ENCODE results near the gene PNPLA7. TPM values are rescaled to one million over a fixed set of nuclear protein-coding genes. Genes with fewer than 3 reads are reported as not detected.
"Not testable (repeated sequence)": the region's sequence is repeated elsewhere in the genome, so short reads cannot be mapped to it uniquely, and the experiment has no call there.

PNPLA7 gene
- total RNA-seq, 1 donor from 2014 or later, result 3.9 TPM

GRCh38 chr9:137514691-137515337, 35.4 kb downstream of the PNPLA7 start:
- no peak for TF ChIP-seq CTCF (IDR thresholded peaks at IDR 0.05; ENCODE audit: unreplicated experiment)
- H3K27me3 Mint-ChIP-seq (ENCODE audit: unreplicated experiment), result peaks cover 4% of the 10 kb centered on the region
- no peaks in the 10 kb centered on the region for H3K9me3 Mint-ChIP-seq (ENCODE audit: unreplicated experiment)
- no peaks in the 10 kb centered on the region for H3K4me1 Mint-ChIP-seq (ENCODE audit: unreplicated experiment)
- no peak for DNase-seq (ENCODE audit: low spot score)
- H3K36me3 Mint-ChIP-seq (ENCODE audit: low read depth, unreplicated experiment), result peaks cover 12% of the 10 kb centered on the region
- H3K4me3 Mint-ChIP-seq (ENCODE audit: unreplicated experiment), result no peak overlapping the region
- H3K27ac Mint-ChIP-seq (ENCODE audit: unreplicated experiment), result no peak overlapping the region

GRCh38 chr9:137513801-137514570, 36.2 kb downstream of the PNPLA7 start:
- H3K27ac Mint-ChIP-seq (ENCODE audit: unreplicated experiment); H3K4me1 Mint-ChIP-seq (ENCODE audit: unreplicated experiment); H3K27me3 Mint-ChIP-seq (ENCODE audit: unreplicated experiment); H3K9me3 Mint-ChIP-seq (ENCODE audit: unreplicated experiment); DNase-seq (ENCODE audit: low spot score): not testable (repeated sequence)
- peak overlapping the region; percentile 48 for H3K4me3 Mint-ChIP-seq (ENCODE audit: unreplicated experiment)
- peaks cover 18% of the 10 kb centered on the region for H3K36me3 Mint-ChIP-seq (ENCODE audit: low read depth, unreplicated experiment)

GRCh38 chr9:137513136-137513535, 37.1 kb downstream of the PNPLA7 start:
- H3K27ac Mint-ChIP-seq (ENCODE audit: unreplicated experiment); DNase-seq (ENCODE audit: low spot score); H3K27me3 Mint-ChIP-seq (ENCODE audit: unreplicated experiment); H3K4me1 Mint-ChIP-seq (ENCODE audit: unreplicated experiment); H3K9me3 Mint-ChIP-seq (ENCODE audit: unreplicated experiment): not testable (repeated sequence)
- Mint-ChIP-seq H3K4me3 (ENCODE audit: unreplicated experiment) (peak overlapping the region; percentile 48), H3K36me3 (ENCODE audit: low read depth, unreplicated experiment) (peaks cover 20% of the 10 kb centered on the region)

GRCh38 chr9:137511758-137512463, 38.3 kb downstream of the PNPLA7 start:
- Mint-ChIP-seq H3K4me3 (ENCODE audit: unreplicated experiment) (no peak overlapping the region), H3K9me3 (ENCODE audit: unreplicated experiment) (no peaks in the 10 kb centered on the region), H3K4me1 (ENCODE audit: unreplicated experiment) (no peaks in the 10 kb centered on the region), H3K36me3 (ENCODE audit: low read depth, unreplicated experiment) (peaks cover 20% of the 10 kb centered on the region), H3K27ac (ENCODE audit: unreplicated experiment) (no peak overlapping the region), H3K27me3 (ENCODE audit: unreplicated experiment) (peaks cover 1% of the 10 kb centered on the region)
- DNase-seq (ENCODE audit: low spot score), result no peak
- no peak for TF ChIP-seq CTCF (IDR thresholded peaks at IDR 0.05; ENCODE audit: unreplicated experiment)

GRCh38 chr9:137511126-137511525, 39.1 kb downstream of the PNPLA7 start:
- not testable (repeated sequence) for H3K27me3 Mint-ChIP-seq (ENCODE audit: unreplicated experiment); H3K4me3 Mint-ChIP-seq (ENCODE audit: unreplicated experiment)

GRCh38 chr9:137509198-137509597, 41.0 kb downstream of the PNPLA7 start:
- TF ChIP-seq CTCF (IDR thresholded peaks at IDR 0.05; ENCODE audit: unreplicated experiment), result no peak
- H3K36me3 Mint-ChIP-seq (ENCODE audit: low read depth, unreplicated experiment), result peaks cover 20% of the 10 kb centered on the region
- no peaks in the 10 kb centered on the region for H3K9me3 Mint-ChIP-seq (ENCODE audit: unreplicated experiment)
- no peaks in the 10 kb centered on the region for H3K4me1 Mint-ChIP-seq (ENCODE audit: unreplicated experiment)
- H3K27ac Mint-ChIP-seq (ENCODE audit: unreplicated experiment), result no peak overlapping the region
- H3K27me3 Mint-ChIP-seq (ENCODE audit: unreplicated experiment), result peaks cover 1% of the 10 kb centered on the region
- peak overlapping the region; percentile 9 for H3K4me3 Mint-ChIP-seq (ENCODE audit: unreplicated experiment)
- no peak for DNase-seq (ENCODE audit: low spot score)

More at GRCh38 chr9:137511126-137511525, 39.1 kb downstream of the PNPLA7 start:
- DNase-seq (ENCODE audit: low spot score); H3K27ac Mint-ChIP-seq (ENCODE audit: unreplicated experiment); H3K9me3 Mint-ChIP-seq (ENCODE audit: unreplicated experiment); H3K4me1 Mint-ChIP-seq (ENCODE audit: unreplicated experiment): not testable (repeated sequence)
- peaks cover 20% of the 10 kb centered on the region for H3K36me3 Mint-ChIP-seq (ENCODE audit: low read depth, unreplicated experiment)
